ENCODE results near the gene PSMB8. TPM values are rescaled to one million over a fixed set of nuclear protein-coding genes. Genes with fewer than 3 reads are reported as not detected.
A peak's percentile ranks its signal among the peaks of the same experiment; 100 is the strongest.

The PSMB8 gene
- total RNA-seq, 1 experiment from 2014 or later, result 55.6 TPM

GRCh38 chr6:32857156-32857891 is 13.5 kb upstream of the PSMB8 start:
- DNase-seq (ENCODE audit: low read depth), result no peak

- no peak for DNase-seq (ENCODE audit: low read depth)
These were observed 11.8 kb upstream of the PSMB8 start for GRCh38 chr6:32855467-32856174.

GRCh38 chr6:32854376-32855178 is 10.7 kb upstream of the PSMB8 start:
- DNase-seq (ENCODE audit: low read depth), result peak; percentile 37

- DNase-seq (ENCODE audit: low read depth), result peak; percentile 92
These were observed 9.9 kb upstream of the PSMB8 start, which contains the start of the genes PSMB9 and TAP1 for GRCh38 chr6:32853541-32854375. TSS of gene PSMB9 (plus strand) at chr6:32854192. CDS start at chr6:32854230, 38 bp downstream. TSS of gene TAP1 (minus strand) at chr6:32853704. CDS start at chr6:32853636, 68 bp downstream.

GRCh38 chr6:32852844-32853540 is 9.1 kb upstream of the PSMB8 start:
- peak; percentile 33 for DNase-seq (ENCODE audit: low read depth)

- DNase-seq (ENCODE audit: low read depth), result peak; percentile 12
These were observed 8.4 kb upstream of the PSMB8 start for GRCh38 chr6:32852018-32852843.

GRCh38 chr6:32851025-32851424 is 7.2 kb upstream of the PSMB8 start:
- no peak for DNase-seq (ENCODE audit: low read depth)

GRCh38 chr6:32849126-32849525 is 5.3 kb upstream of the PSMB8 start:
- DNase-seq (ENCODE audit: low read depth), result no peak

GRCh38 chr6:32847795-32848194 is 3.9 kb upstream of the PSMB8 start:
- no peak for DNase-seq (ENCODE audit: low read depth)

- no peak for DNase-seq (ENCODE audit: low read depth)
These were observed 3.2 kb upstream of the PSMB8 start for GRCh38 chr6:32847004-32847403.

GRCh38 chr6:32845384-32845884 is 1.6 kb upstream of the PSMB8 start:
- DNase-seq (ENCODE audit: low read depth), result no peak

- DNase-seq (ENCODE audit: low read depth), result no peak
These were observed 1.1 kb upstream of the PSMB8 start for GRCh38 chr6:32844839-32845383.

GRCh38 chr6:32843331-32843978 is 392 bp downstream of the PSMB8 start:
- DNase-seq (ENCODE audit: low read depth), result no peak

GRCh38 chr6:32842690-32843089 is 1.2 kb downstream of the PSMB8 start:
- no peak for DNase-seq (ENCODE audit: low read depth)

GRCh38 chr6:32842021-32842650 is 1.7 kb downstream of the PSMB8 start:
- no peak for DNase-seq (ENCODE audit: low read depth)

GRCh38 chr6:32840604-32841246 is 3.1 kb downstream of the PSMB8 start:
- DNase-seq (ENCODE audit: low read depth), result no peak

- no peak for DNase-seq (ENCODE audit: low read depth)
These were observed 4.5 kb downstream of the PSMB8 start for GRCh38 chr6:32839356-32839755.
